Natural killer cell (primary cell): Measurements from ENCODE around the gene XRCC4. TPM values are rescaled to one million over a fixed set of nuclear protein-coding genes. Genes with fewer than 3 reads are reported as not detected.

Experiments
- ATAC-seq, 3 donors: fragments of 150-1000 bp in 2 of 3; fragments of 200-7000 bp in 1 of 3; cut with Tn5 transposase; 1 replicate in 1 of 3; 2 replicates in 2 of 3; pipeline ENCODE4 v1.10.0; 2021; ENCODE audit warnings: mild to moderate bottlenecking in 2 of 3, moderate library complexity in 2 of 3
- DNase-seq, 2 donors: peaks; one replicate each; pipeline versions ENCODE4 v3.0.0 to v3.0.0-alpha.2; 2013 to 2021; ENCODE audit warnings: mixed read lengths in 1 of 2
- H3K27ac ChIP-seq: one replicate; pipeline ENCODE4 v1.5.1; 2013; ENCODE audit warnings: mild to moderate bottlenecking, low read length
- H3K27me3 ChIP-seq: one replicate; pipeline ENCODE4 v1.6.1; 2013; ENCODE audit warnings: low read length; ENCODE audit not compliant: control insufficient read depth, insufficient read depth
- H3K36me3 ChIP-seq: one replicate; pipeline ENCODE4 v1.6.1; 2013; ENCODE audit warnings: low read length; ENCODE audit not compliant: control insufficient read depth, insufficient read depth
- H3K4me1 ChIP-seq: one replicate; pipeline ENCODE4 v1.6.1; 2013; ENCODE audit warnings: low read length; ENCODE audit not compliant: control insufficient read depth, insufficient read depth
- H3K4me3 ChIP-seq: one replicate; pipeline ENCODE4 v1.5.1; 2013; ENCODE audit warnings: low read length
- H3K9me3 ChIP-seq: one replicate; pipeline ENCODE4 v1.6.1; 2013; ENCODE audit warnings: low read length; ENCODE audit not compliant: control insufficient read depth, insufficient read depth
- H3K27ac Mint-ChIP-seq, 2 donors: one replicate each; pipeline ENCODE4 v1.8.0; 2022; ENCODE audit warnings: mild to moderate bottlenecking in 2 of 2, mixed read lengths in 2 of 2, moderate library complexity in 1 of 2
- H3K27me3 Mint-ChIP-seq, 2 donors: one replicate each; pipeline ENCODE4 v1.8.0; 2022; ENCODE audit warnings: low read depth in 2 of 2, mixed read lengths in 2 of 2
- H3K36me3 Mint-ChIP-seq: one replicate; pipeline ENCODE4 v1.8.0; 2022; ENCODE audit warnings: mixed read lengths
- H3K4me1 Mint-ChIP-seq, 2 donors: one replicate each; pipeline ENCODE4 v1.8.0; 2022; ENCODE audit warnings: mixed read lengths in 2 of 2
- H3K4me3 Mint-ChIP-seq: one replicate; pipeline ENCODE4 v1.8.0; 2022; ENCODE audit warnings: mild to moderate bottlenecking, moderate library complexity, mixed read lengths
- H3K9me3 Mint-ChIP-seq, 2 donors: one replicate each; pipeline ENCODE4 v1.8.0; 2022; ENCODE audit warnings: mixed read lengths in 2 of 2
- WGBS: methylation state at CpG from one replicate; pipeline ENCODE4 v1.1.7; 2013; ENCODE audit warnings: missing lambda C conversion rate; ENCODE audit not compliant: insufficient coverage; 5-methylcytosine and 5-hydroxymethylcytosine counted together
- intact Hi-C: fragments of 100-400 bp; cut with micrococcal nuclease; formaldehyde crosslinking; loops from one replicate; pipeline ENCODE4 v1.14.2; 2022
- total RNA-seq, 4 donors: library from RNA; stranded (reverse); fragments of 120-200 nt in 1 of 4; gene quantifications; one replicate each; pipeline versions ENCODE4 v1.2.3 to v1.2.4, GENCODE V29; 2013 to 2022
- TF ChIP-seq, protein P1 (sequence below): fragments of 200-600 bp; IDR thresholded peaks from one replicate; pipeline ENCODE4 v1.8.0; 2022; ENCODE audit warnings: antibody characterized with exemption

Gene XRCC4
- total RNA-seq, 3 donors from 2014 or later (not counting 1 experiment from before 2014, with no cell fraction given): 6.0 to 8.6 (median 7.0) TPM

DNA sequence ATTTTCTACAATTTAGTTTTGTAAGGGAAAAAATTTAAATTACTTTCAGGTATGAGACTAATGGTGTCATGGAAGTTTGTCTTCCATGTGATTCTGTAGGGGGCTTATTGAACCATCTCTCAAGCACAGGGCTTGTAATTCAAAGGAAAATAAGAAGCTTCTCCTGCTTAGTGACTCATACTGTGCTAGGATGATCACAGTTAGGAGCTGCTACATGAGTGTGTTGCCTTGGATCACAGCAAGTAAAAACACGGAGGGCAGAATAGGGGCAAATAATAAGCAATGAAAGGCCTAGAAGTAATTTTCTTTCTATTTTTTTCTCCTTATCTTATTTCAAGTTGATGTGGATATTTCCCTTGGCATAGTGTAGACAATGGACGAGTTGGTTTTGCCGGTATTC is 29.1 kb upstream of the XRCC4 start:
- H3K4me3 ChIP-seq: no peak overlapping the region
- 87% methylated on average over 3 of the region's 3 CpGs for WGBS
- DNase-seq (no peak), ATAC-seq (no peak)
- Mint-ChIP-seq H3K27ac (no peak overlapping the region), H3K4me1 (no peaks in the 10 kb centered on the region), H3K36me3 (no peaks in the 10 kb centered on the region), H3K4me3 (no peak overlapping the region), H3K9me3 (no peaks in the 10 kb centered on the region), H3K27me3 (no peaks in the 10 kb centered on the region)
- no peaks in the 10 kb centered on the region for H3K27me3 ChIP-seq
- no peak overlapping the region for H3K27ac ChIP-seq
- no peaks in the 10 kb centered on the region for H3K9me3 ChIP-seq
- intact Hi-C loops: no loop called here
- no peaks in the 10 kb centered on the region for H3K4me1 ChIP-seq
- TF ChIP-seq, protein P1, sequence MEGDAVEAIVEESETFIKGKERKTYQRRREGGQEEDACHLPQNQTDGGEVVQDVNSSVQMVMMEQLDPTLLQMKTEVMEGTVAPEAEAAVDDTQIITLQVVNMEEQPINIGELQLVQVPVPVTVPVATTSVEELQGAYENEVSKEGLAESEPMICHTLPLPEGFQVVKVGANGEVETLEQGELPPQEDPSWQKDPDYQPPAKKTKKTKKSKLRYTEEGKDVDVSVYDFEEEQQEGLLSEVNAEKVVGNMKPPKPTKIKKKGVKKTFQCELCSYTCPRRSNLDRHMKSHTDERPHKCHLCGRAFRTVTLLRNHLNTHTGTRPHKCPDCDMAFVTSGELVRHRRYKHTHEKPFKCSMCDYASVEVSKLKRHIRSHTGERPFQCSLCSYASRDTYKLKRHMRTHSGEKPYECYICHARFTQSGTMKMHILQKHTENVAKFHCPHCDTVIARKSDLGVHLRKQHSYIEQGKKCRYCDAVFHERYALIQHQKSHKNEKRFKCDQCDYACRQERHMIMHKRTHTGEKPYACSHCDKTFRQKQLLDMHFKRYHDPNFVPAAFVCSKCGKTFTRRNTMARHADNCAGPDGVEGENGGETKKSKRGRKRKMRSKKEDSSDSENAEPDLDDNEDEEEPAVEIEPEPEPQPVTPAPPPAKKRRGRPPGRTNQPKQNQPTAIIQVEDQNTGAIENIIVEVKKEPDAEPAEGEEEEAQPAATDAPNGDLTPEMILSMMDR: no peak
- H3K36me3 ChIP-seq: peaks cover 12% of the 10 kb centered on the region

DNA sequence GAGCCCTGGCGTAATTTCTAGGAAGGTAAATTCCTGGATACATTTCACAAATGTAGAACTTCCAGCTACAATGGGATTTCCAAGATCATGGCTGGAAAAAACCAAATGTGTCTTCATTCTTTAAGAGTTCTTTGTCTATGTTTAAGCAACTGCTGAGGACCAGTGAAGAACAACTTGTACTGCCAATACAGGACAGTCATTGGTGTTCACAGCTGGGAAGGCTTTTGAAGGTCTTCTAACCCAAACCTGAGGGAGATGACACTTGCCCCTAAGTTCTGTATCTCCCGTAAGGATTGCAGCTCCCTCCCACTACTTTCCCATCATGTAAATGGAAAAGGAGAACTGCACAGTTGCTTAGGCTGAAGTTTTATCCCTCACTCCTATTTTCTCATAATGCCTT is 28.5 kb upstream of the XRCC4 start:
- Mint-ChIP-seq H3K27ac (no peak overlapping the region), H3K4me3 (no peak overlapping the region), H3K36me3 (peaks cover under 1% of the 10 kb centered on the region), H3K9me3 (no peaks in the 10 kb centered on the region), H3K4me1 (peaks cover 0 to 2% of the 10 kb centered on the region in 2 donors), H3K27me3 (no peaks in the 10 kb centered on the region)
- Histone ChIP-seq H3K4me3 (no peak overlapping the region), H3K27me3 (no peaks in the 10 kb centered on the region), H3K27ac (no peak overlapping the region), H3K9me3 (no peaks in the 10 kb centered on the region), H3K36me3 (peaks cover 12% of the 10 kb centered on the region), H3K4me1 (no peaks in the 10 kb centered on the region)
- TF ChIP-seq, protein P1: no peak
- ATAC-seq (no peak), DNase-seq (no peak)
- WGBS: 95% methylated on average over 1 of the region's 2 CpGs
- intact Hi-C loops: no loop called here

GRCh38 chr5:83049370-83049885 is 27.9 kb upstream of the XRCC4 start:
- Mint-ChIP-seq H3K4me3 (no peak overlapping the region), H3K36me3 (peaks cover 6% of the 10 kb centered on the region), H3K4me1 (peaks cover 0 to 6% of the 10 kb centered on the region in 2 donors), H3K27me3 (no peaks in the 10 kb centered on the region), H3K27ac (no peak overlapping the region), H3K9me3 (no peaks in the 10 kb centered on the region)
- H3K36me3 ChIP-seq: peaks cover 17% of the 10 kb centered on the region
- ATAC-seq: no peak
- H3K27me3 ChIP-seq: no peaks in the 10 kb centered on the region
- no peak overlapping the region for H3K4me3 ChIP-seq
- TF ChIP-seq, protein P1: no peak
- no peaks in the 10 kb centered on the region for H3K4me1 ChIP-seq
- no peak for DNase-seq
- H3K9me3 ChIP-seq: no peaks in the 10 kb centered on the region
- no peak overlapping the region for H3K27ac ChIP-seq
- intact Hi-C loops: no loop called here
- WGBS: 93% methylated on average over 1 of the region's 3 CpGs

DNA sequence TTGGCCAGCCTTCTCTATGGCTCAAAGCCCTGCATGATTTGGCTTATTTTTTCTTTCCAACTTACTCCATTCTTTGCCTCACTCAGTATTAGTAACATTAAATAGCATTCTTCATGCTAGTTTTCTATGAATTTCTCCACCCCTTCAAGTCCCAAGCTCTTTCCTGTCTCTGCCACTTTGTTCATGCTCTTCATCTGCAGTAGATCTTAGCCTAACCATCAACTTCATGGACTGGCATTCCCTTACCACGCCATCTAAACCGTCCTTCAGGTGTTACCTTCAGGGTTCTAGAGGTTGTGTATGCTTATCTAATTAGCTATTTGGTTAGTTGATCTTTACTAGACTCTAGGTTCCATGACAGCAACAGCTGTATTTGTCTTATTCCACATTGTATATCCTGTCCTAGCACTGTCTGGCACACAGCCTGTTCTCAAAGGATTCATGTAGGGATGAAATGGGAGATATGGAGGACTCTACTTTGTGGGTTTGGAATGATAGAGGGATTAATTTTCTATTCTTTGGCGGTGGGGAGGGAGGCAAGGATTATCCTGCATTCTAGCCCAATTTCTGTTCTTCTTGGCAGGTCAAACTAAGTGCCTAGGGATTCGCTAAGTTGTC is 26.5 kb upstream of the XRCC4 start:
- no peak for DNase-seq
- intact Hi-C loops: no loop called here
- Histone ChIP-seq H3K4me1 (no peaks in the 10 kb centered on the region), H3K36me3 (peaks cover 24% of the 10 kb centered on the region), H3K4me3 (no peak overlapping the region), H3K27me3 (no peaks in the 10 kb centered on the region), H3K27ac (no peak overlapping the region), H3K9me3 (no peaks in the 10 kb centered on the region)
- no peak for ATAC-seq
- Mint-ChIP-seq H3K36me3 (peaks cover 6% of the 10 kb centered on the region), H3K27me3 (no peaks in the 10 kb centered on the region), H3K9me3 (no peaks in the 10 kb centered on the region), H3K27ac (no peak overlapping the region), H3K4me1 (peaks cover 10 to 16% of the 10 kb centered on the region in 2 donors), H3K4me3 (no peak overlapping the region)
- TF ChIP-seq, protein P1: no peak
- 96% methylated on average over 4 of the region's 4 CpGs for WGBS
